GM12891 (cell line): ENCODE measurements around the gene TWSG1.
A peak's percentile ranks its signal among the peaks of the same experiment; 100 is the strongest.

ENCODE experiments used
- DNase-seq: peaks from one replicate; pipeline ENCODE4 v3.0.0; 2011; ENCODE audit warnings: low spot score; ENCODE audit not compliant: insufficient read length
- FAIRE-seq: peaks from 2 replicates; lab custom pipeline; 2011; peaks lifted over from hg19 to GRCh38; lab: Jason Lieb, UNC
- PAX5 ChIP-seq: IDR thresholded peaks from 2 replicates; pipeline ENCODE4 v1.6.1; 2011; ENCODE audit warnings: low read length, moderate library complexity, mild to moderate bottlenecking; ENCODE audit not compliant: insufficient read depth, severe bottlenecking
- POLR2A ChIP-seq: IDR thresholded peaks from 2 replicates; pipeline ENCODE4 v1.6.1; 2011; ENCODE audit warnings: low read depth, low read length, control low read depth
- POLR2AphosphoS5 ChIP-seq: IDR thresholded peaks from 2 replicates; pipeline ENCODE4 v1.6.1; 2011; ENCODE audit warnings: low read depth, low read length, control low read depth
- POU2F2 ChIP-seq: IDR thresholded peaks from 2 replicates; pipeline ENCODE4 v1.6.1; 2011; ENCODE audit warnings: low read depth, mild to moderate bottlenecking, control low read depth, low read length, moderate library complexity
- SPI1 ChIP-seq: IDR thresholded peaks from 2 replicates; pipeline ENCODE4 v1.6.1; 2011; ENCODE audit warnings: low read depth, low read length, control low read depth
- TAF1 ChIP-seq: IDR thresholded peaks from 2 replicates; pipeline ENCODE4 v1.6.1; 2011; ENCODE audit warnings: low read depth, low read length, control low read depth

The TWSG1 gene

GRCh38 chr18:9403795-9404564, 69.4 kb downstream of the TWSG1 start:
- DNase-seq (no peak), FAIRE-seq (peak; percentile 33)
- TF ChIP-seq POLR2AphosphoS5 = peak; percentile 19; the same call in 1 of the 2 replicates
- no peak for TF ChIP-seq POU2F2

GRCh38 chr18:9404565-9405060, 70.0 kb downstream of the TWSG1 start:
- FAIRE-seq = peak; percentile 87
- peak; percentile 25 for DNase-seq
- TF ChIP-seq POLR2A (peak; percentile 19; the same call in 1 of the 2 replicates), POU2F2 (no peak)

DNA sequence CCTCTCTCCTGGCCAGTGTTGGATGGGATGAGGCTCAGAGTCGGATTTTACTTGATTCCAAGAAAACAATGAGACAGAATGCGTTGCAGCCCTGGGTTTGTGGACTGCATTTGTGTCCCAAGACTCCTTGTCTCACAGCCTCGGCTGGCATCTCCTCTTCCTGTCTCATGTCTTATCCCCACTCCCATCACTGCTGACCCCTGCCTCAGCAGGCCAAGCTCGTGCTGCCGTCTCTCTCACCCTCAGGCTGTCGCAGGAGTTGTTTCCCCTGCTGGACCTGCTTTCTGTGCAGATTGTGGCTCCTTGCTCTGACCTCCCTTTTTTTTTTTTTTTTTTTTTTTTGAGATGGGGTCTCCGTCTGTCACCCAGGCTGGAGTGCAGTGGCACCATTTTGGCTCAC, 70.6 kb downstream of the TWSG1 start:
- DNase-seq = no peak
- TF ChIP-seq POLR2AphosphoS5 (no peak), TAF1 (no peak), SPI1 (no peak), PAX5 (no peak), POLR2A (no peak), POU2F2 (no peak)
- FAIRE-seq = no peak

DNA sequence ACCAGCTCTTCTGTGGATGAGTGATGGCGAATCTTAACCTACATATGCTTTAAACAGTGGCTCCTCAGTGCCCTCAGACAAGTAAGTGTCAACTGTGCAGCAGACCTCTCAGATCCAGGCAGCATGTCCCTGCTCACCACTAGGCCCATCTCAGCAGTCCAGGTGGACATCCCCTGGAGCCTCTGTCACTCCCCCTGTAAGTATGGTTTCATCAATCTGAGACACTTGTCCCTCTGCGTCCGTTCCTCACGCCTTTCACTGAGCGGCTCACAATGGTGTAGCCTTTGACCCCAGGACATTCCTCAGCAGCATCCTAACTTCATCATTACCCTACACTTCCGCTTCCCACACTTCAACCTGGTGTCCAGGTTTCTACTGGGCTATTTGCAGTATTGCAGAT, 71.4 kb downstream of the TWSG1 start:
- FAIRE-seq (peak; percentile 56), DNase-seq (no peak)
- TF ChIP-seq POU2F2 = no peak
- no peak for TF ChIP-seq SPI1
- TF ChIP-seq PAX5 = no peak
- no peak for TF ChIP-seq POLR2A
- TF ChIP-seq TAF1 = no peak
- TF ChIP-seq POLR2AphosphoS5 = no peak

DNA sequence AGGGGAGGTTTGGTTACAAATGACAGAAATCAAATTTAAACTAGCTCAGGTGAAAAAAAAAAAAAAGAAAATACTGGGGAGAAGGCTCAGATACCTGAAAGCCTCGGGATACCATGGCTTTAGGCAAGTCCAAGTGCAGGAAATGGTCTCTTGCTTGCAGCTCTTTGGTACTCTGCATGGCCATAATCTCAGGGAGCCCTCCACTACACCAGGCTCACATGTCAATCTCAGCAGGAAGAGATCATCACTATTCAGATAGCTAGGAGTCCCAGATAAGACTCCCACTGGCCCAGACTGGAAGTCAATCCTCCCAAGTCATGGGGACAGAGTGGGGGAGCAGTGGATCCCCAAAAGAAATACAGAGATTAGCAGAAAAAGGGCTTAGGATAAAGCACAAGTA, 75.9 kb downstream of the TWSG1 start:
- DNase-seq (no peak), FAIRE-seq (no peak)
- no peak for TF ChIP-seq PAX5
- TF ChIP-seq POU2F2 = no peak
- TF ChIP-seq POLR2AphosphoS5 = no peak
- no peak for TF ChIP-seq POLR2A
- no peak for TF ChIP-seq TAF1
- TF ChIP-seq SPI1 = no peak

DNA sequence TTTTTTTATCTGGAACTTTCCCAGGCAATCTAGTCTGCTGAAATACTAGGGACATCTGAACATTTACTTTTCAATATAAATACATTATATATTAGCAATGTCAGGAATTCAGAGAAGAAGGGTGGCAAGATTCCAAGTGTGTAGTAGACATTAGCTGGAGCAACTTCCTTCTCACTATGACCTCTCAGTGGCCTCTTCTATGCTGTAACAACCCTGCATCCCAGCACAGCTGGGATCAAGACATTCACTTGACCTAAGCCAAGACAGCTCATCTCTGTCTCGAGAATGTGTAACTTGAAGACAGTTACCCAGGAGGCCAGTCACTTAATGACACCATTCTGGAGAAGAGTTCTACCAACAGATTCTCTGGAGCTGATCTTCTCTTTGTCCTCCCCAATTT, 79.0 kb downstream of the TWSG1 start:
- DNase-seq = no peak
- TF ChIP-seq POU2F2 = no peak
- TF ChIP-seq POLR2A = no peak
- no peak for TF ChIP-seq PAX5
- TF ChIP-seq POLR2AphosphoS5 = no peak
- no peak for TF ChIP-seq TAF1
- TF ChIP-seq SPI1 = no peak
- FAIRE-seq = no peak

GRCh38 chr18:9416563-9417072, 82.0 kb downstream of the TWSG1 start:
- no peak for DNase-seq
- TF ChIP-seq POLR2A = no peak
- TF ChIP-seq SPI1 = no peak
- no peak for TF ChIP-seq PAX5
- no peak for TF ChIP-seq POLR2AphosphoS5
- TF ChIP-seq POU2F2 = no peak
- TF ChIP-seq TAF1 = no peak
- FAIRE-seq = no peak

GRCh38 chr18:9417073-9417851, 82.7 kb downstream of the TWSG1 start:
- TF ChIP-seq PAX5 = no peak
- DNase-seq = no peak
- FAIRE-seq = no peak

GRCh38 chr18:9418047-9418690, 83.6 kb downstream of the TWSG1 start:
- no peak for TF ChIP-seq POLR2A
- TF ChIP-seq TAF1 = no peak
- no peak for TF ChIP-seq PAX5
- TF ChIP-seq POU2F2 = no peak
- no peak for TF ChIP-seq SPI1
- TF ChIP-seq POLR2AphosphoS5 = no peak
- no peak for DNase-seq
- FAIRE-seq = no peak

DNA sequence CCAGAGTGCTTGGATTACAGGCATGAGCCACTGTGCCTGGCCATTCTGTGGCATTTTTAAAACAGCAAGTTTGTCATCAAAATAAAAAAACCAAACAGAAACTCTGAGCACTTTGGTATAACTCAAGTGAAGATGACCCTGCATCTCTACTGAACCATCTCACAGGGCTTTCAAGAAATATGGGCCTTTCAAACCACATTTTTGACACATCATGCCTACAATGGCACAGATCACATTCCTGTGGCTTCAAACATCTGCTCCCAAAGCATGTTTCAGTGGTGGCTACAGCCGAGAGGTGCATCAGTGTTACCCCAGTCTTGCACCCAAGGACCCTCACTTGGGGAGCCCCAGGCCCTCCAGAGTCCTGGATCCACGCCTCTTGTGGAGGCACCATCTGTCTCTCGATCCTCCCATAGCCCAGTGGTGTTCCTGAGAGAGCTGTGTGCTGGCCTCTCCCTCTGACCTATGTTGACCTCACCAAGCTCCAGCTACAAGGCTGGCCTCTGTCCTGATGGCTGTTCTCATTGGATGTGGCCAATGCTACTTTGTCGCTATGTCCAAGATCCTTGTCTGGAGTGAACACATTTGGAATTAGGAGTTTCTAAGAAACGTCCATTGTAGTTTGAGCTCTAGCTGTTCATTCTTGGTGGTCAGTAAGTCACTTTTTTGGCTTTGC, 85.5 kb downstream of the TWSG1 start:
- DNase-seq = no peak
- TF ChIP-seq POLR2AphosphoS5 = no peak
- no peak for TF ChIP-seq TAF1
- TF ChIP-seq POU2F2 = no peak
- no peak for TF ChIP-seq PAX5
- no peak for TF ChIP-seq POLR2A
- TF ChIP-seq SPI1 = no peak
- no peak for FAIRE-seq
